NCI-H2107 (cell line): ENCODE data around the gene TIMM17A.
A peak's percentile ranks its signal among the peaks of the same experiment; 100 is the strongest.
"Not testable (repeated sequence)": the region's sequence is repeated elsewhere in the genome, so short reads cannot be mapped to it uniquely, and the experiment has no call there.

Source experiments
- DNase-seq: peaks from one replicate; lab custom pipeline; 2025; lab: John Stamatoyannopoulos, UW

TIMM17A gene

GRCh38 chr1:201940316-201940715, 15.0 kb upstream of the TIMM17A start:
- DNase-seq, result not testable (repeated sequence)

- DNase-seq, result peak; percentile 64
These were observed 13.7 kb upstream of the TIMM17A start for GRCh38 chr1:201941420-201942128.

GRCh38 chr1:201942129-201942495, 13.2 kb upstream of the TIMM17A start:
- no peak for DNase-seq

- no peak for DNase-seq
These were observed 11.3 kb upstream of the TIMM17A start for GRCh38 chr1:201944002-201944401.

- no peak for DNase-seq
These were observed 10.7 kb upstream of the TIMM17A start for GRCh38 chr1:201944639-201945038.

- no peak for DNase-seq
These were observed 10.1 kb upstream of the TIMM17A start for GRCh38 chr1:201945157-201945556.

GRCh38 chr1:201945863-201946223, 9.5 kb upstream of the TIMM17A start:
- DNase-seq, result no peak

GRCh38 chr1:201946224-201946908, 8.9 kb upstream of the TIMM17A start, which contains the start of gene LMOD1:
TSS of gene LMOD1 (minus strand) at chr1:201946548. CDS start at chr1:201946340, 208 bp downstream.
- DNase-seq, result peak; percentile 52

- no peak for DNase-seq
These were observed 7.7 kb upstream of the TIMM17A start for GRCh38 chr1:201947697-201948008.

GRCh38 chr1:201949491-201949890, 5.8 kb upstream of the TIMM17A start:
- no peak for DNase-seq

- DNase-seq, result no peak
These were observed 867 bp upstream of the TIMM17A start for GRCh38 chr1:201954263-201955008.

- DNase-seq, result no peak
These were observed 433 bp downstream of the TIMM17A start for GRCh38 chr1:201955729-201956143.

GRCh38 chr1:201958348-201958747, 3.0 kb downstream of the TIMM17A start:
- no peak for DNase-seq

- DNase-seq, result not testable (repeated sequence)
These were observed 7.1 kb downstream of the TIMM17A start for GRCh38 chr1:201962382-201962781.

- DNase-seq, result no peak
These were observed 9.0 kb downstream of the TIMM17A start for GRCh38 chr1:201964261-201964660.

- DNase-seq, result no peak
These were observed 10.9 kb downstream of the TIMM17A start for GRCh38 chr1:201966171-201966570.

GRCh38 chr1:201968202-201968925, 13.1 kb downstream of the TIMM17A start:
- DNase-seq, result no peak

- no peak for DNase-seq
These were observed 15.2 kb downstream of the TIMM17A start for GRCh38 chr1:201970334-201971159.

- no peak for DNase-seq
These were observed 26.8 kb downstream of the TIMM17A start for GRCh38 chr1:201982082-201982622.

- DNase-seq, result no peak
These were observed 27.5 kb downstream of the TIMM17A start, which contains the start of gene RNPEP for GRCh38 chr1:201982623-201983379. TSS of gene RNPEP (plus strand) at chr1:201982648. CDS start at chr1:201982667, 19 bp downstream.
